Body of pancreas (tissue), 4 donors: ENCODE data around the gene SLC22A15. TPM values are rescaled to one million over a fixed set of nuclear protein-coding genes. Genes with fewer than 3 reads are reported as not detected.

Experiments
- ATAC-seq: fragments of 150-250 bp; one replicate; pipeline ENCODE4 v1.9.1; 2016
- DNase-seq, 4 donors: peaks; one replicate each; pipeline ENCODE4 v3.0.0-alpha.2; 2019
- H3K27ac ChIP-seq, 4 donors: fragments of 200-600 bp; sonication (generic); 1 replicate in 3 of 4; 2 replicates in 1 of 4; pipeline versions ENCODE4 v1.5.1 to v1.6.1; 2016 to 2019; ENCODE audit warnings: mild to moderate bottlenecking in 1 of 4, mixed read lengths in 1 of 4, moderate library complexity in 1 of 4
- H3K27me3 ChIP-seq, 2 donors: fragments of 200-600 bp; sonication (generic); one replicate each; pipeline ENCODE4 v1.6.0; 2016; ENCODE audit warnings: mild to moderate bottlenecking in 1 of 2
- H3K36me3 ChIP-seq, 2 donors: fragments of 200-600 bp; sonication (generic); replicated peaks in 1 of 2; 2 replicates each; pipeline ENCODE4 v1.5.1; 2016; ENCODE audit warnings: low read depth in 2 of 2; ENCODE audit not compliant: insufficient read depth in 1 of 2
- H3K4me1 ChIP-seq: fragments of 200-600 bp; sonication (generic); one replicate; pipeline ENCODE4 v1.6.0; 2016
- H3K4me3 ChIP-seq, 2 donors: fragments of 200-600 bp; sonication (generic); 1 replicate in 1 of 2; 2 replicates in 1 of 2; pipeline ENCODE4 v1.5.1; 2016 to 2019
- H3K9me3 ChIP-seq, 3 donors: fragments of 200-600 bp; sonication (generic); 1 replicate in 2 of 3; 2 replicates in 1 of 3; pipeline ENCODE4 v1.5.1; 2016
- CTCF ChIP-seq, 7 experiments: fragments of 450-650 bp in 4 of 7; fragments of 200-600 bp in 3 of 7; sonication (generic) in 3 of 7; IDR thresholded peaks; one replicate each; pipeline ENCODE4 v1.5.1; 2016 to 2019; ENCODE audit warnings: antibody characterized with exemption in 7 of 7
- POLR2A ChIP-seq, 3 donors: fragments of 450-650 bp; IDR thresholded peaks; one replicate each; pipeline ENCODE4 v1.6.1; 2016; ENCODE audit warnings: antibody characterized with exemption in 3 of 3, mild to moderate bottlenecking in 2 of 3
- WGBS, 2 donors: methylation state at CpG; one replicate each; pipeline ENCODE4 v1.1.5; 2017; 5-methylcytosine and 5-hydroxymethylcytosine counted together
- intact Hi-C: fragments of 100-400 bp; cut with DNase I; formaldehyde crosslinking; loops from one replicate; pipeline ENCODE4 v1.15.1; 2023
- total RNA-seq, 2 donors: library from RNA; depleted of rRNA; stranded (reverse); fragments of >200 nt; gene quantifications; one replicate each; pipeline ENCODE4 v1.1.0, GENCODE V29; 2016

The SLC22A15 gene
- total RNA-seq, 2 donors from 2014 or later: 7.9 to 8.8 TPM

- Histone ChIP-seq H3K36me3 (no peaks in the 10 kb centered on the region), H3K4me1 (no peaks in the 10 kb centered on the region), H3K27ac (no peak overlapping the region), H3K4me3 (no peak overlapping the region), H3K9me3 (no peaks in the 10 kb centered on the region), H3K27me3 (no peaks in the 10 kb centered on the region)
- WGBS, 2 donors: 84 to 85% methylated on average over 7 of the region's 7 CpGs
- TF ChIP-seq POLR2A (IDR thresholded peaks at IDR 0.05) (no peak), CTCF (IDR thresholded peaks at IDR 0.05) (no peak)
- intact Hi-C loops: no loop called here
- ATAC-seq (no peak), DNase-seq (no peak)
These were observed 137.3 kb downstream of the SLC22A15 start for GRCh38 chr1:116113615-116114014.

- DNase-seq (no peak), ATAC-seq (no peak)
- Histone ChIP-seq H3K27ac (no peak overlapping the region), H3K4me1 (no peaks in the 10 kb centered on the region), H3K4me3 (no peak overlapping the region), H3K36me3 (no peaks in the 10 kb centered on the region), H3K27me3 (no peaks in the 10 kb centered on the region), H3K9me3 (no peaks in the 10 kb centered on the region)
- 93 to 96% methylated on average over 4 of the region's 4 CpGs for WGBS, 2 donors
- no peak for TF ChIP-seq POLR2A (IDR thresholded peaks at IDR 0.05)
- no peak for TF ChIP-seq CTCF (IDR thresholded peaks at IDR 0.05)
- intact Hi-C loops: no loop called here
These were observed 139.4 kb downstream of the SLC22A15 start for GRCh38 chr1:116115476-116116439.

GRCh38 chr1:116118471-116118870 lies 142.2 kb downstream of the SLC22A15 start:
- Histone ChIP-seq H3K9me3 (no peaks in the 10 kb centered on the region), H3K4me3 (no peak overlapping the region), H3K27me3 (no peaks in the 10 kb centered on the region), H3K36me3 (no peaks in the 10 kb centered on the region), H3K27ac (no peak overlapping the region), H3K4me1 (no peaks in the 10 kb centered on the region)
- intact Hi-C loops: no loop called here
- DNase-seq (no peak), ATAC-seq (no peak)
- no peak for TF ChIP-seq CTCF (IDR thresholded peaks at IDR 0.05)
- TF ChIP-seq POLR2A (IDR thresholded peaks at IDR 0.05): no peak
- WGBS, 2 donors: 83 to 88% methylated on average over 3 of the region's 3 CpGs

Other genes starting within 250 kb of the SLC22A15 start
- gene CASQ2, start 207.8 kb upstream of the SLC22A15 start, total RNA-seq: under 1 TPM in 1 of 2 donors, not detected in 1; 0.26 TPM
- gene NHLH2, start 135.4 kb upstream of the SLC22A15 start, total RNA-seq: not detected
- not detected for gene MAB21L3, start 134.9 kb downstream of the SLC22A15 start, total RNA-seq